GM18907 (cell line): ENCODE results near the gene SEMA3F.
A peak's percentile ranks its signal among the peaks of the same experiment; 100 is the strongest.
"Not testable (repeated sequence)": the region's sequence is repeated elsewhere in the genome, so short reads cannot be mapped to it uniquely, and the experiment has no call there.

Source experiments
- ATAC-seq: cut with Tn5 transposase; IDR thresholded peaks from one replicate; pipeline ENCODE4 v1.9.1; 2021; ENCODE audit warnings: mild to moderate bottlenecking, moderate library complexity; ENCODE audit not compliant: unreplicated experiment

Gene SEMA3F

GRCh38 chr3:50207359-50208042 lies 52.4 kb downstream of the SEMA3F start:
- no peak for ATAC-seq

GRCh38 chr3:50208677-50209344 lies 53.7 kb downstream of the SEMA3F start:
- no peak for ATAC-seq

- no peak for ATAC-seq
Measured at GRCh38 chr3:50210176-50210509, 55.0 kb downstream of the SEMA3F start.

- ATAC-seq, result no peak
Measured at GRCh38 chr3:50210510-50211367, 55.6 kb downstream of the SEMA3F start.

GRCh38 chr3:50211368-50211717 lies 56.2 kb downstream of the SEMA3F start:
- ATAC-seq, result not testable (repeated sequence)

GRCh38 chr3:50211930-50212329 lies 56.8 kb downstream of the SEMA3F start:
- no peak for ATAC-seq

GRCh38 chr3:50212502-50212901 lies 57.4 kb downstream of the SEMA3F start:
- ATAC-seq, result no peak

- ATAC-seq, result no peak
Measured at GRCh38 chr3:50212971-50213370, 57.8 kb downstream of the SEMA3F start.

GRCh38 chr3:50213373-50213772 lies 58.2 kb downstream of the SEMA3F start:
- ATAC-seq, result no peak

GRCh38 chr3:50214824-50215223 lies 59.7 kb downstream of the SEMA3F start:
- no peak for ATAC-seq

GRCh38 chr3:50215529-50215928 lies 60.4 kb downstream of the SEMA3F start:
- no peak for ATAC-seq

GRCh38 chr3:50217681-50218080 lies 62.6 kb downstream of the SEMA3F start:
- no peak for ATAC-seq

GRCh38 chr3:50218448-50218847 lies 63.3 kb downstream of the SEMA3F start:
- no peak for ATAC-seq

- ATAC-seq, result no peak
Measured at GRCh38 chr3:50219285-50219684, 64.2 kb downstream of the SEMA3F start.

- no peak for ATAC-seq
Measured at GRCh38 chr3:50220109-50220508, 65.0 kb downstream of the SEMA3F start.

GRCh38 chr3:50221051-50221410 lies 65.9 kb downstream of the SEMA3F start:
- no peak for ATAC-seq

- ATAC-seq, result no peak
Measured at GRCh38 chr3:50221411-50222168, 66.5 kb downstream of the SEMA3F start.

- ATAC-seq, result no peak
Measured at GRCh38 chr3:50222169-50222528, 67.0 kb downstream of the SEMA3F start.

- ATAC-seq, result no peak
Measured at GRCh38 chr3:50224639-50225038, 69.5 kb downstream of the SEMA3F start.

- peak; percentile 18 for ATAC-seq
Measured at GRCh38 chr3:50226888-50227389, 71.8 kb downstream of the SEMA3F start.
